A172 (cell line): ENCODE measurements around the gene GRK3. TPM values are rescaled to one million over a fixed set of nuclear protein-coding genes. Genes with fewer than 3 reads are reported as not detected.
A peak's percentile ranks its signal among the peaks of the same experiment; 100 is the strongest.

Experiments
- DNase-seq: peaks from one replicate; pipeline ENCODE4 v3.0.0-alpha.2; 2015; ENCODE audit warnings: low spot score
- total RNA-seq: library from RNA; depleted of rRNA; stranded (reverse); fragments of >200 nt; shearing (Covaris generic); gene quantifications from 2 replicates; pipeline ENCODE4 v1.2.3, GENCODE V29; 2014

GRK3 gene
- total RNA-seq, 1 experiment from 2014 or later, result 1.4 TPM

- DNase-seq, result no peak
Measured at GRCh38 chr22:25736378-25737011, 172.0 kb downstream of the GRK3 start.

GRCh38 chr22:25739659-25740344 lies 175.3 kb downstream of the GRK3 start:
- no peak for DNase-seq

- no peak for DNase-seq
Measured at GRCh38 chr22:25741692-25742626, 177.5 kb downstream of the GRK3 start, which contains the start of gene MYO18B. MYO18B (plus strand) TSS chr22:25742188; CDS start chr22:25761093, 18,905 bp downstream.

GRCh38 chr22:25742918-25743708 lies 178.6 kb downstream of the GRK3 start:
- DNase-seq, result no peak

- DNase-seq, result no peak
Measured at GRCh38 chr22:25744694-25745093, 180.2 kb downstream of the GRK3 start.

GRCh38 chr22:25745341-25746011 lies 181.0 kb downstream of the GRK3 start:
- peak; percentile 60 for DNase-seq

- peak; percentile 83 for DNase-seq
Measured at GRCh38 chr22:25746012-25746373, 181.5 kb downstream of the GRK3 start.

- DNase-seq, result peak; percentile 97
Measured at GRCh38 chr22:25747245-25747944, 182.9 kb downstream of the GRK3 start.

GRCh38 chr22:25748140-25748539 lies 183.7 kb downstream of the GRK3 start:
- DNase-seq, result no peak

GRCh38 chr22:25748704-25749103 lies 184.2 kb downstream of the GRK3 start:
- DNase-seq, result no peak

- no peak for DNase-seq
Measured at GRCh38 chr22:25749420-25750169, 185.1 kb downstream of the GRK3 start.

GRCh38 chr22:25750569-25751173 lies 186.2 kb downstream of the GRK3 start:
- DNase-seq, result no peak

- DNase-seq, result no peak
Measured at GRCh38 chr22:25751174-25751581, 186.7 kb downstream of the GRK3 start.

GRCh38 chr22:25752615-25753214 lies 188.2 kb downstream of the GRK3 start:
- no peak for DNase-seq

- DNase-seq, result no peak
Measured at GRCh38 chr22:25753252-25753651, 188.8 kb downstream of the GRK3 start.

- DNase-seq, result peak; percentile 91
Measured at GRCh38 chr22:25754527-25755202, 190.2 kb downstream of the GRK3 start.

GRCh38 chr22:25757686-25758085 lies 193.2 kb downstream of the GRK3 start:
- no peak for DNase-seq

GRCh38 chr22:25758316-25758715 lies 193.8 kb downstream of the GRK3 start:
- DNase-seq, result no peak
